Common myeloid progenitor, CD34-positive (primary cell): ENCODE results near the gene LRRC71.

Source experiments
- CTCF ChIA-PET: fragments of 350-600 bp; sonication (Branson Sonifier 250); formaldehyde crosslinking; loops from one replicate; lab custom pipeline; 2021; ENCODE audit warnings: antibody characterized with exemption; lab: Charles Lee
- POLR2A ChIA-PET: fragments of 350-600 bp; sonication (Branson Sonifier 250); formaldehyde crosslinking; loops from one replicate; lab custom pipeline; 2021; ENCODE audit warnings: antibody characterized with exemption; lab: Charles Lee
- DNase-seq, 3 donors: peaks; one replicate each; pipeline versions ENCODE4 v3.0.0 to v3.0.0-alpha.2; 2013
- H3K27ac ChIP-seq, 2 experiments: 1 replicate in 1 of 2; 2 replicates in 1 of 2; pipeline ENCODE4 v1.7.0; 2013; ENCODE audit warnings: inconsistent platforms in 2 of 2, low read length in 2 of 2, mild to moderate bottlenecking in 2 of 2, low read depth in 1 of 2, moderate library complexity in 1 of 2; ENCODE audit not compliant: severe bottlenecking in 2 of 2, insufficient read depth in 1 of 2, poor library complexity in 1 of 2
- H3K27me3 ChIP-seq, 5 experiments: replicated peaks in 2 of 5; 1 replicate in 3 of 5; 2 replicates in 2 of 5; pipeline versions ENCODE4 v1.6.1 to v1.7.0; 2013; ENCODE audit warnings: low read length in 4 of 5, mild to moderate bottlenecking in 2 of 5, moderate library complexity in 2 of 5, inconsistent platforms in 1 of 5; ENCODE audit not compliant: insufficient read depth in 5 of 5, control insufficient read depth in 4 of 5
- H3K36me3 ChIP-seq, 4 experiments: 1 replicate in 2 of 4; 2 replicates in 2 of 4; pipeline versions ENCODE4 v1.6.1 to v1.7.0; 2013; ENCODE audit warnings: low read length in 3 of 4, control low read depth in 1 of 4, mild to moderate bottlenecking in 1 of 4; ENCODE audit not compliant: control insufficient read depth in 4 of 4, insufficient read depth in 4 of 4
- H3K4me1 ChIP-seq, 4 experiments: 1 replicate in 3 of 4; 2 replicates in 1 of 4; pipeline versions ENCODE4 v1.6.1 to v1.7.1; 2013; ENCODE audit warnings: low read length in 3 of 4, mild to moderate bottlenecking in 3 of 4, control low read depth in 1 of 4, inconsistent platforms in 1 of 4, moderate library complexity in 1 of 4; ENCODE audit not compliant: control insufficient read depth in 4 of 4, insufficient read depth in 4 of 4; ENCODE audit errors: control extremely low read depth in 1 of 4
- H3K4me3 ChIP-seq, 7 experiments: 1 replicate in 4 of 7; 2 replicates in 3 of 7; pipeline versions ENCODE4 v1.5.1 to v1.7.0; 2013; ENCODE audit warnings: mild to moderate bottlenecking in 7 of 7, low read length in 6 of 7, moderate library complexity in 6 of 7, inconsistent platforms in 2 of 7, low read depth in 2 of 7, control low read depth in 1 of 7; ENCODE audit not compliant: insufficient read depth in 4 of 7, control insufficient read depth in 1 of 7; ENCODE audit errors: extremely low read depth in 1 of 7
- H3K9me3 ChIP-seq, 5 experiments: 1 replicate in 4 of 5; 2 replicates in 1 of 5; pipeline versions ENCODE4 v1.6.1 to v1.7.1; 2013; ENCODE audit warnings: low read length in 4 of 5, mild to moderate bottlenecking in 2 of 5, inconsistent platforms in 1 of 5, low read depth in 1 of 5, moderate library complexity in 1 of 5; ENCODE audit not compliant: control insufficient read depth in 4 of 5, insufficient read depth in 2 of 5; ENCODE audit errors: control extremely low read depth in 1 of 5
- WGBS: methylation state at CpG from one replicate; pipeline ENCODE4 v1.1.5; 2013; ENCODE audit not compliant: insufficient coverage; 5-methylcytosine and 5-hydroxymethylcytosine counted together

The LRRC71 gene

GRCh38 chr1:156909671-156910070 lies 10.8 kb upstream of the LRRC71 start:
- 97% methylated on average over 5 of the region's 5 CpGs for WGBS
- Histone ChIP-seq H3K27me3 (no peaks in the 10 kb centered on the region), H3K9me3 (no peaks in the 10 kb centered on the region), H3K4me3 (no peak overlapping the region), H3K27ac (no peak overlapping the region), H3K36me3 (peaks cover 0 to 65% (median 8%) of the 10 kb centered on the region in 4 experiments), H3K4me1 (peaks cover 0 to 61% (median 17%) of the 10 kb centered on the region in 4 experiments)
- ChIA-PET POLR2A (no interaction called here), CTCF (interaction anchor here (0.9 to 5.9 kb wide), 5 partner anchors 12 to 72 kb away, joined by 3 to 48 read pairs (median 4); partner anchors contain the start of gene LRRC71)
- DNase-seq, result no peak

- ChIA-PET CTCF (interaction anchor here (0.9 to 5.9 kb wide), 7 partner anchors 12 to 184 kb away, joined by 3 to 48 read pairs (median 6); partner anchors contain the start of genes INSRR, LRRC71 and NTRK1), POLR2A (no interaction called here)
- H3K27me3 ChIP-seq, result no peaks in the 10 kb centered on the region
- no peak overlapping the region for H3K27ac ChIP-seq
- no peak overlapping the region for H3K4me3 ChIP-seq
- 80% methylated on average over 9 of the region's 18 CpGs for WGBS
- H3K9me3 ChIP-seq, result no peaks in the 10 kb centered on the region
- H3K36me3 ChIP-seq, result peaks cover 0 to 68% (median 14%) of the 10 kb centered on the region in 4 experiments
- peak in 2 of 3 donors; percentile 58 to 63 for DNase-seq
- peaks cover 0 to 61% (median 17%) of the 10 kb centered on the region in 4 experiments for H3K4me1 ChIP-seq
Observed at GRCh38 chr1:156910309-156910782, 10.1 kb upstream of the LRRC71 start.

DNA sequence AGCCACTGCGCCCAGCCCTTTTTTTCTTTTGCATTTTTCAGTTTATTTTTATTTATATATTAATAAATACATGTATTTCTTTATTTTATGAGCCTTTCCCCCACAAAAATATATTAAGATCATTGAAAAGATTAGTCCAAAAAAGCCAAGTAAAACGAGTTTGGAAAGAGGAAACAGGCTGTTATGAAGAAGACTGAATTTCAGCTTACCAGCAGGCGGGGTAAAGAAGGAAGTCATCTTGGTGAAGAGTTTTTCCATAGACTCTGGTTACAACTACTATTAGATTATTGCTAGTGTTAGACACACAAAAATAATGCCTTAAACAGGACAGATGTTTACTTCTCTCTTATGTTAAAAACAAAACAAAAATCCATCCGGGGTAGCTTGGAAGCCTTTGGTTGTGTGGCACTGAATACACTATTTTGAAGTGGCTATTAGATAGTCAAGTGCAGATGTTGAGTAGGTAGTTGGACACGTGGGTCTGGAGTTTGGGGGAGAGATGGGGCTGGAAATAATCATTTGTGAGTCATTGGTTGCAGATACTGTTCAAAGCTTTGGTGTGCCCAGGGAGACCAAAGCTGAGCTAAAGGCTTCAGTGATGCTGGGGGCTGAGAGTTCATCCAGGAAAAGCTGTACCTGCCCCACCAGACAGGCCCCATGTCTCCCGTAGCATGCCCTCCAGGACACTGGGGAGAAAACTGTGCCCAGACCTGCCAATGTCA lies 8.7 kb upstream of the LRRC71 start:
- Histone ChIP-seq H3K27me3 (no peaks in the 10 kb centered on the region), H3K27ac (no peak overlapping the region), H3K4me1 (peaks cover 0 to 50% (median 16%) of the 10 kb centered on the region in 4 experiments), H3K4me3 (no peak overlapping the region), H3K36me3 (peaks cover 0 to 68% (median 15%) of the 10 kb centered on the region in 4 experiments), H3K9me3 (no peaks in the 10 kb centered on the region)
- POLR2A ChIA-PET, result interaction anchor here (0.9 kb wide), 1 partner anchor 10 kb away, joined by 3 read pairs; no protein-coding TSS in a partner anchor
- 73% methylated on average over 2 of the region's 6 CpGs for WGBS
- DNase-seq, result peak in 2 of 3 donors; percentile 56 to 58
- CTCF ChIA-PET, result interaction anchor here (1.2 to 5.9 kb wide), 8 partner anchors 10 to 98 kb away, joined by 3 to 48 read pairs (median 6); partner anchors contain the start of genes INSRR, LRRC71 and NTRK1

GRCh38 chr1:156912310-156912709 lies 8.1 kb upstream of the LRRC71 start:
- Histone ChIP-seq H3K4me1 (peaks cover 0 to 44% (median 13%) of the 10 kb centered on the region in 4 experiments), H3K27ac (no peak overlapping the region), H3K36me3 (peaks cover 0 to 66% (median 15%) of the 10 kb centered on the region in 4 experiments), H3K9me3 (no peaks in the 10 kb centered on the region), H3K27me3 (no peaks in the 10 kb centered on the region), H3K4me3 (no peak overlapping the region)
- CTCF ChIA-PET, result interaction anchor here (1.2 to 5.9 kb wide), 5 partner anchors 10 to 58 kb away, joined by 4 to 48 read pairs (median 9); partner anchors contain the start of genes INSRR, LRRC71 and NTRK1
- no peak for DNase-seq
- POLR2A ChIA-PET, result no interaction called here
- 94% methylated on average over 2 of the region's 2 CpGs for WGBS

- peak overlapping the region in 1 of 7 experiments; percentile 23 for H3K4me3 ChIP-seq
- ChIA-PET POLR2A (no interaction called here), CTCF (interaction anchor here (0.6 to 5.9 kb wide), 7 partner anchors 8 to 161 kb away, joined by 3 to 48 read pairs (median 4); partner anchors contain the start of genes INSRR, LRRC71 and NTRK1)
- peaks cover 0 to 38% (median 12%) of the 10 kb centered on the region in 4 experiments for H3K4me1 ChIP-seq
- no peaks in the 10 kb centered on the region for H3K27me3 ChIP-seq
- H3K9me3 ChIP-seq, result no peaks in the 10 kb centered on the region
- WGBS, result 89% methylated on average over 23 of the region's 24 CpGs
- no peak for DNase-seq
- peaks cover 0 to 65% (median 15%) of the 10 kb centered on the region in 4 experiments for H3K36me3 ChIP-seq
- peak overlapping the region in 1 of 2 experiments; percentile 58 for H3K27ac ChIP-seq
Observed at GRCh38 chr1:156912861-156913808, 7.3 kb upstream of the LRRC71 start.

- WGBS, result 95% methylated on average over 13 of the region's 13 CpGs
- POLR2A ChIA-PET, result no interaction called here
- H3K9me3 ChIP-seq, result no peaks in the 10 kb centered on the region
- H3K27ac ChIP-seq, result peak overlapping the region in 1 of 2 experiments; percentile 58
- H3K4me3 ChIP-seq, result peak overlapping the region in 1 of 7 experiments; percentile 23
- H3K27me3 ChIP-seq, result no peaks in the 10 kb centered on the region
- DNase-seq, result no peak
- H3K36me3 ChIP-seq, result peaks cover 0 to 57% (median 15%) of the 10 kb centered on the region in 4 experiments
- CTCF ChIA-PET, result interaction anchor here (0.6 to 5.9 kb wide), 5 partner anchors 8 to 160 kb away, joined by 3 to 48 read pairs (median 4); partner anchors contain the start of gene LRRC71
- H3K4me1 ChIP-seq, result peaks cover 0 to 38% (median 12%) of the 10 kb centered on the region in 4 experiments
Observed at GRCh38 chr1:156913809-156914387, 6.5 kb upstream of the LRRC71 start.
